ENCODE data around the gene UTP25. TPM values are rescaled to one million over a fixed set of nuclear protein-coding genes. Genes with fewer than 3 reads are reported as not detected.
A peak's percentile ranks its signal among the peaks of the same experiment; 100 is the strongest.

The UTP25 gene
- total RNA-seq, 1 experiment from 2014 or later = 12.7 TPM

DNA sequence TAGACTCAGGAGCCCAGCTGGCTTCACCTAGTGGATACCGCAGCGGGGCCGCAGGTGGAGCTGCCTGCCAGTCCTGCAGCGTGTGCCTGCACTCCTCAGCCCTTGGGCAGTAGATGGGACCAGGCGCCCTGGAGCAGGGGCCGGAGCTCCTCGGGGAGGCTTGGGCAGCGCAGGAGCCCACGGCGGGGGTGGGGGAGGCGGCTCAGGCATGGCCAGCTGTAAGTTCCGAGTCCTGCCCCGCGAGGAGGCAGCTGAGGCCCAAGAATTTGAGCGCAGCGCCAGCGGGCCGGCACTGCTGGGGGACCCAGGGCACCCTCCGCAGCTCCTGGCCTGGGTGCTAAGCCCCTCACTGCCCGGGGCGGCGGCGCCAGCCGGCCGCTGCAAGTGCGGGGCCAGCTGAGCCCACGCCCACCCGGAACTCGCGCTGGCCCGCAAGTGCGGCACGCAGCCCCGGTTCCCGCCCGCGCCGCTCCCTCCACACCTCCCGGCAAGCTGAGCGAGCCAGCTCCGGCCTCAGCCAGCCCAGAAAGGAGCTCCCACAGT is 30.9 kb downstream of the UTP25 start:
- no peak overlapping the region for H3K9ac ChIP-seq (ENCODE audit: low read length)
- intact Hi-C loops (cut with micrococcal nuclease) = no loop called here
- H2AFZ ChIP-seq (ENCODE audit: low read depth, low read length, poor library complexity, severe bottlenecking) = no peak overlapping the region
- no peaks in the 10 kb centered on the region for H4K20me1 ChIP-seq (ENCODE audit: insufficient read depth)
- peaks cover 0 to 1% of the 10 kb centered on the region in 2 experiments; a peak in 1 of 4 replicates for H3K4me1 ChIP-seq (ENCODE audit: control insufficient read depth in 1 of 2, insufficient read depth in 2 of 2, low read length in 2 of 2)
- TF ChIP-seq JUND (IDR thresholded peaks at IDR 0.05) = no peak
- no peaks in the 10 kb centered on the region for H3K27me3 ChIP-seq (ENCODE audit: insufficient read depth, low read length)
- H3K9me3 ChIP-seq (ENCODE audit: control insufficient read depth in 1 of 2, insufficient read depth in 1 of 2, low read depth in 1 of 2, low read length in 2 of 2) = no peaks in the 10 kb centered on the region
- no peak for DNase-seq (ENCODE audit: low read depth, low spot score)
- no TSS peak for BruUV-seq (replicated peaks)
- H3K36me3 ChIP-seq (ENCODE audit: control insufficient read depth in 1 of 2, insufficient read depth in 2 of 2, low read length in 2 of 2) = peaks cover 3 to 8% of the 10 kb centered on the region in 2 experiments; a peak in 2 of 4 replicates
- ChIA-PET CTCF (interaction anchor here (1.1 to 5.4 kb wide), 3 partner anchors 17 to 134 kb away, joined by 3 to 44 read pairs (median 3); no protein-coding TSS in a partner anchor), RAD21 (ENCODE audit: low non-redundant PET in 1 of 2, low total read pairs in 2 of 2, uncharacterized antibody in 2 of 2, unreplicated experiment in 2 of 2) (interaction anchor here in 1 of 2 experiments (0.6 kb wide), 1 partner anchor 53 kb away, joined by 4 read pairs; the partner anchor contains the start of gene IRF6), POLR2A (no interaction called here)
- H3K27ac ChIP-seq (ENCODE audit: low read depth, low read length) = no peak overlapping the region
- no peak overlapping the region for H3K4me3 ChIP-seq (replicated peaks in 1 of 2; ENCODE audit: low read depth in 1 of 2, low read length in 2 of 2)
- no peaks in the 10 kb centered on the region for H3K9me2 ChIP-seq (ENCODE audit: insufficient read depth)
- H3K79me2 ChIP-seq (ENCODE audit: insufficient read depth, low read length) = no peaks in the 10 kb centered on the region
- no peak for ATAC-seq
- H3K4me2 ChIP-seq (ENCODE audit: low read length) = no peak overlapping the region

DNA sequence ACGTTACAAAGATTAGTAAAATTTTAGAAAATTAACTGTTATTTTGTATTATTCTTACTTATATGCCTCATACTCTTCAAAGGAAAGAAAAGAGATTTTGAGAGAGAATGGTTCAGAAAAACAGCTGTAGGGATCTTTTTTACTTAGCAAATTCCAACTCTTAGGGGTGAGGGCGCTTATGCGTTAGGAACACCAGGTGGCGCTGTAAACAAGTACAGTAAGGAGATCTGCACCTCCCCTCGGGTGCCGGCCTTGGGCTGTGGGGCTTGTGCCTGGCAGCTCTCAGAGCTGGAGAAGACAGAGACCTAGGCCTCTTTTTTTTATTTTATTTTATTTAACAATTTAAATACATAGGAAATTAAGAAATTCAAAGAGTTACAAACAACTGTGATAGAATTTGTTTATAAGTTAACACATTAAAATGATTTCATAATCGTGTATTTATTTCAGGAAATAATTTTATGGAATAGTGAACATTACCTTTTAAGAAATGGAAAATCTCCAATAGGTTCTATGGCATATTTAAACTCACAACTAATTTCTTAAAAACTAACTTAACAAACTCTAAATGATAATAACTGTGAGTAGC is 32.6 kb downstream of the UTP25 start:
- Histone ChIP-seq H4K20me1 (ENCODE audit: insufficient read depth) (no peaks in the 10 kb centered on the region), H3K9ac (ENCODE audit: low read length) (no peak overlapping the region), H3K36me3 (ENCODE audit: control insufficient read depth in 1 of 2, insufficient read depth in 2 of 2, low read length in 2 of 2) (no peaks in the 10 kb centered on the region), H3K79me2 (ENCODE audit: insufficient read depth, low read length) (no peaks in the 10 kb centered on the region), H2AFZ (ENCODE audit: low read depth, low read length, poor library complexity, severe bottlenecking) (no peak overlapping the region), H3K4me3 (replicated peaks in 1 of 2; ENCODE audit: low read depth in 1 of 2, low read length in 2 of 2) (no peak overlapping the region), H3K9me3 (ENCODE audit: control insufficient read depth in 1 of 2, insufficient read depth in 1 of 2, low read depth in 1 of 2, low read length in 2 of 2) (no peaks in the 10 kb centered on the region), H3K9me2 (ENCODE audit: insufficient read depth) (no peaks in the 10 kb centered on the region), H3K27me3 (ENCODE audit: insufficient read depth, low read length) (no peaks in the 10 kb centered on the region), H3K27ac (ENCODE audit: low read depth, low read length) (no peak overlapping the region), H3K4me2 (ENCODE audit: low read length) (no peak overlapping the region), H3K4me1 (ENCODE audit: control insufficient read depth in 1 of 2, insufficient read depth in 2 of 2, low read length in 2 of 2) (peaks cover 0 to 14% of the 10 kb centered on the region in 2 experiments; a peak in 2 of 4 replicates)
- peak; percentile 73 for DNase-seq (ENCODE audit: low read depth, low spot score)
- peak; percentile 95 for ATAC-seq
- ChIA-PET CTCF (interaction anchor here (0.8 to 5.4 kb wide), 11 partner anchors 9 to 129 kb away, joined by 3 to 44 read pairs (median 5); no protein-coding TSS in a partner anchor), POLR2A (no interaction called here), RAD21 (ENCODE audit: low non-redundant PET in 1 of 2, low total read pairs in 2 of 2, uncharacterized antibody in 2 of 2, unreplicated experiment in 2 of 2) (interaction anchor here in 1 of 2 experiments (1.2 kb wide), 1 partner anchor 450 kb away, joined by 4 read pairs; no protein-coding TSS in a partner anchor)
- intact Hi-C loops (cut with micrococcal nuclease) = loop anchor here (1.0 to 10.0 kb wide), 3 partner anchors 129 to 450 kb away; no protein-coding TSS in a partner anchor
- BruUV-seq (replicated peaks) = no TSS peak
- TF ChIP-seq RAD21 (IDR thresholded peaks at IDR 0.05; ENCODE audit: low read depth) (peak; percentile 87), EZH2phosphoT487 (IDR thresholded peaks at IDR 0.05; ENCODE audit: borderline replicate concordance) (no peak), EZH2 (IDR thresholded peaks at IDR 0.05) (no peak)
- TF ChIP-seq, protein P1, sequence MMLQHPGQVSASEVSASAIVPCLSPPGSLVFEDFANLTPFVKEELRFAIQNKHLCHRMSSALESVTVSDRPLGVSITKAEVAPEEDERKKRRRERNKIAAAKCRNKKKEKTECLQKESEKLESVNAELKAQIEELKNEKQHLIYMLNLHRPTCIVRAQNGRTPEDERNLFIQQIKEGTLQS (IDR thresholded peaks at IDR 0.05) = no peak
- TF ChIP-seq, protein P2, sequence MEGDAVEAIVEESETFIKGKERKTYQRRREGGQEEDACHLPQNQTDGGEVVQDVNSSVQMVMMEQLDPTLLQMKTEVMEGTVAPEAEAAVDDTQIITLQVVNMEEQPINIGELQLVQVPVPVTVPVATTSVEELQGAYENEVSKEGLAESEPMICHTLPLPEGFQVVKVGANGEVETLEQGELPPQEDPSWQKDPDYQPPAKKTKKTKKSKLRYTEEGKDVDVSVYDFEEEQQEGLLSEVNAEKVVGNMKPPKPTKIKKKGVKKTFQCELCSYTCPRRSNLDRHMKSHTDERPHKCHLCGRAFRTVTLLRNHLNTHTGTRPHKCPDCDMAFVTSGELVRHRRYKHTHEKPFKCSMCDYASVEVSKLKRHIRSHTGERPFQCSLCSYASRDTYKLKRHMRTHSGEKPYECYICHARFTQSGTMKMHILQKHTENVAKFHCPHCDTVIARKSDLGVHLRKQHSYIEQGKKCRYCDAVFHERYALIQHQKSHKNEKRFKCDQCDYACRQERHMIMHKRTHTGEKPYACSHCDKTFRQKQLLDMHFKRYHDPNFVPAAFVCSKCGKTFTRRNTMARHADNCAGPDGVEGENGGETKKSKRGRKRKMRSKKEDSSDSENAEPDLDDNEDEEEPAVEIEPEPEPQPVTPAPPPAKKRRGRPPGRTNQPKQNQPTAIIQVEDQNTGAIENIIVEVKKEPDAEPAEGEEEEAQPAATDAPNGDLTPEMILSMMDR (IDR thresholded peaks at IDR 0.05 in 2 of 3, conservative IDR thresholded peaks at IDR 0.05 in 1 of 3; ENCODE audit: borderline replicate concordance in 1 of 3, insufficient read depth in 1 of 3, low read depth in 2 of 3, low read length in 2 of 3) = peak; percentile 82 to 83 (median 83)
